Ectodermal cell (in vitro differentiated cells): ENCODE measurements around the gene MCF2L.
"Not testable (repeated sequence)": the region's sequence is repeated elsewhere in the genome, so short reads cannot be mapped to it uniquely, and the experiment has no call there.

ENCODE experiments used
- H3K27ac ChIP-seq: 2 replicates; pipeline ENCODE4 v1.7.0; 2013; ENCODE audit warnings: mild to moderate bottlenecking, low read depth, low read length; ENCODE audit not compliant: insufficient read depth, poor library complexity, severe bottlenecking
- H3K27me3 ChIP-seq: 2 replicates; pipeline ENCODE4 v1.7.0; 2013; ENCODE audit warnings: mild to moderate bottlenecking, low read length; ENCODE audit not compliant: insufficient read depth, control insufficient read depth, poor library complexity, severe bottlenecking
- H3K36me3 ChIP-seq: one replicate; pipeline ENCODE4 v1.7.0; 2013; ENCODE audit warnings: low read length; ENCODE audit not compliant: control insufficient read depth, insufficient read depth
- H3K4me1 ChIP-seq: one replicate; pipeline ENCODE4 v1.7.0; 2013; ENCODE audit warnings: low read length; ENCODE audit not compliant: control insufficient read depth, insufficient read depth
- H3K4me3 ChIP-seq: 2 replicates; pipeline ENCODE4 v1.7.0; 2013; ENCODE audit warnings: low read depth, low read length, control low read depth; ENCODE audit not compliant: insufficient read depth
- H3K9me3 ChIP-seq: 2 replicates; pipeline ENCODE4 v1.7.0; 2013; ENCODE audit warnings: mild to moderate bottlenecking, low read length, moderate library complexity; ENCODE audit not compliant: control insufficient read depth
- WGBS, 2 experiments: methylation state at CpG; one replicate each; pipeline ENCODE4 v1.1.7; 2013; ENCODE audit warnings: missing lambda C conversion rate in 2 of 2; 5-methylcytosine and 5-hydroxymethylcytosine counted together

MCF2L gene

DNA sequence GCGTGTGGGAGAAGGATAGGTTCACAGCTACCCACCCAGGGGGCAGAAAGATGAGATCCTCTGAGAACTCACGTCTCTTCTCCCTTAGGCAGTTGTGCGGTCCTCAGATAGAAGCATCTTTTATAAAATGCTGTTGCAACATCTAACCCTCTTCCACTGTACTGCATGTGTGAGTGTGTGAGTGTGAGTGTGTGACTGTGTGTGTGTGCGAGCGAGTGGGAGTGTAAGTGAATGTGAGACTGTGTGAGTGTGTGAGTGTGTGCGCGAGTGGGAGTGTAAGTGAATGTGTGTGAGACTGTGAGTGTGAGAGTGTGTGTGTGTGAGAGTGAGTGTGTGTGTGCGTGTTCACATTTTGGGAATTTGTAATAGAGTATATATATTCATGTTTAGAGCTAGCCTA lies 81.0 kb downstream of the MCF2L start:
- WGBS, 2 experiments: 79 to 80% methylated on average over 7 to 8 of the region's 8 CpGs
- no peaks in the 10 kb centered on the region for H3K27me3 ChIP-seq
- no peaks in the 10 kb centered on the region for H3K36me3 ChIP-seq
- H3K27ac ChIP-seq: no peak overlapping the region
- H3K4me3 ChIP-seq: no peak overlapping the region
- peaks cover 14% of the 10 kb centered on the region for H3K4me1 ChIP-seq
- no peaks in the 10 kb centered on the region for H3K9me3 ChIP-seq

DNA sequence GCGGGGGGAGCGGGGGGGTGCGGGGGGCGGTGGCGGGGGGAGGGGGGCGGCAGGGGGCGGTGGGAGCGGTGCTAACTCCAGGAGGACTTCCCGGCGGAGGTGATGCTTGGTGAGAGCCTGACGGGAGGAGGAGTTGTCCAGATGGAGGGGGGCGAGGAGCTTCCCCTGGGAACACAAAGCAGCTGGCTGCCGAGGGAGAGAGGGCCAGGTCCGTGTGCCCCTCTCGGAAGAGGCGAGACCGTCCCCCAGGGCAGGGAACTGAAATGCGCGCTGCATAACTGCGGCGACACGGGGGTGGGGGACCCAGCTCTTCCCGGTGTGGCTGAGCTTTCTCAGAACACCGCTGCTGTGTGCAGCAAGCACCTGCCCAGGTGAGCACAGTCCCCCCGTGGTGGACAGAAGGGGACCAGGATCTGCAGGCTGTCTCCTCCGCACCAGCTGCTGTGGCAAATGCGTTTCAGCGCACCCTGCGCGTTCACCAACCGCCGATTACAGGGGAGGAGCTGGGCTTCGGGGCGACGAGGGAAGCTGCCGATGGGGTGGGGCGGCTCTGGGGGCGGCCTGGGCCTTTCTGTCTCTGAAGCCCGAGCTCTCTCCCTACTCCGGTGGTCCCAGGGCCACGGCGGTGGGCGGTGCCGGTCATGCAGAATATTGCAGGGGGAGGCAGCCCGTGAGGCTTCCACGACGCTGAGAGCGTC lies 81.9 kb downstream of the MCF2L start:
- Histone ChIP-seq H3K36me3 (no peaks in the 10 kb centered on the region), H3K4me1 (peaks cover 22% of the 10 kb centered on the region), H3K9me3 (no peaks in the 10 kb centered on the region), H3K27ac (no peak overlapping the region), H3K27me3 (no peaks in the 10 kb centered on the region), H3K4me3 (no peak overlapping the region)
- 56 to 60% methylated on average over 43 of the region's 48 CpGs for WGBS, 2 experiments

- 91% methylated on average over 14 of the region's 14 CpGs for whole genome bisulfite sequencing, 2 experiments
- Histone ChIP-seq H3K4me3 (no peak overlapping the region), H3K27me3 (no peaks in the 10 kb centered on the region), H3K9me3 (no peaks in the 10 kb centered on the region), H3K36me3 (no peaks in the 10 kb centered on the region), H3K4me1 (peaks cover 19% of the 10 kb centered on the region), H3K27ac (no peak overlapping the region)
These were observed 82.6 kb downstream of the MCF2L start for GRCh38 chr13:113051641-113052040.

DNA sequence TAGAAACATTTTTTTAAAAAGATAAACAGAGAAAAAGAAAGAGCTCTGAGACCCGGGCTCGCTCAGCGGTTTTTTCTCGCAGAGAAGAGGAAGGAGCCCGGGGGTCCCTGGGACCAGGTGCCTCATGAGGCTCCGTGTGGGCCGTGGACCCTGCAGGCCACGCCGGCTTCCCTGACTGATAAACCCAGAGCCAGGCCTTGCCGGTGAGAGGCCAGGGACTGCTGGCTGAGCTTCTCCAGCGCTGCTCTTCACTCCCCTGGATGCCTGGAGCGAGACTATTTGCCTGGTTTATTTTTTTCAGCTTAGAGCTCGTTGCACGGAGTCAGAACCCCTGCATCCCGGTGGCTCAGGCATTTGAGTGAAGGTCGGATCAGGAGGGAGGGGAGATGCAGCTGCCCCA lies 83.2 kb downstream of the MCF2L start:
- WGBS, 2 experiments: 91 to 94% methylated on average over 16 of the region's 16 CpGs
- H3K27ac ChIP-seq: no peak overlapping the region
- H3K4me1 ChIP-seq: peaks cover 15% of the 10 kb centered on the region
- no peaks in the 10 kb centered on the region for H3K9me3 ChIP-seq
- no peaks in the 10 kb centered on the region for H3K27me3 ChIP-seq
- H3K36me3 ChIP-seq: no peaks in the 10 kb centered on the region
- no peak overlapping the region for H3K4me3 ChIP-seq

GRCh38 chr13:113052971-113053370 lies 84.0 kb downstream of the MCF2L start:
- Histone ChIP-seq H3K4me1 (peaks cover 15% of the 10 kb centered on the region), H3K9me3 (no peaks in the 10 kb centered on the region), H3K36me3 (no peaks in the 10 kb centered on the region), H3K4me3 (no peak overlapping the region), H3K27me3 (no peaks in the 10 kb centered on the region), H3K27ac (no peak overlapping the region)
- 91 to 95% methylated on average over 13 of the region's 13 CpGs for WGBS, 2 experiments

- no peaks in the 10 kb centered on the region for H3K36me3 ChIP-seq
- no peaks in the 10 kb centered on the region for H3K9me3 ChIP-seq
- 95 to 96% methylated on average over 14 of the region's 14 CpGs for WGBS, 2 experiments
- no peaks in the 10 kb centered on the region for H3K27me3 ChIP-seq
- H3K4me1 ChIP-seq: peaks cover 15% of the 10 kb centered on the region
- no peak overlapping the region for H3K4me3 ChIP-seq
- no peak overlapping the region for H3K27ac ChIP-seq
These were observed 84.4 kb downstream of the MCF2L start for GRCh38 chr13:113053376-113053775.

GRCh38 chr13:113053801-113054604 lies 85.0 kb downstream of the MCF2L start:
- WGBS, 2 experiments: 91% methylated on average over 31 of the region's 31 CpGs
- Histone ChIP-seq H3K27ac (no peak overlapping the region), H3K36me3 (no peaks in the 10 kb centered on the region), H3K4me1 (peaks cover 15% of the 10 kb centered on the region), H3K4me3 (no peak overlapping the region), H3K9me3 (no peaks in the 10 kb centered on the region), H3K27me3 (no peaks in the 10 kb centered on the region)

DNA sequence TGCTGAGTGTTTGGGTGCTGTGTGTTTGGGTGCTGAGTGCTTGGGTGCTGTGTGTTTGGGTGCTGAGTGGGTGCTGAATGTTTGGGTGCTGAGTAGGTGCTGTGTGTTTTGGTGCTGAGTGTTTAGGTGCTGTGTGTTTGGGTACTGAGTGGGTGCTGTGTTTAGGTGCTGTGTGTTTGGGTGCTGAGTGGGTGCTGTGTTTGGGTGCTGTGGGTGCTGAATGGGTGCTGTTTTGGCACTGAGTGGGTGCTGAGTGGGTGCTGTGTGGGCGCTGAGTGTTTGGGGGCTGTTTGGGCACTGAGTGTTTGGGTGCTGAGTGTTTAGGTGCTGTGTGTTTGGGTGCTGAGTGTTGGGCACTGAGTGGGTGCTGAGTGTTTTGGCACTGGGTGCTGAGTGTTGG lies 88.1 kb downstream of the MCF2L start:
- no peaks in the 10 kb centered on the region for H3K27me3 ChIP-seq
- no peak overlapping the region for H3K4me3 ChIP-seq
- no peaks in the 10 kb centered on the region for H3K36me3 ChIP-seq
- no peaks in the 10 kb centered on the region for H3K9me3 ChIP-seq
- H3K4me1 ChIP-seq: peaks cover 7% of the 10 kb centered on the region
- WGBS, 2 experiments: 94 to 95% methylated on average over 1 of the region's 1 CpG
- no peak overlapping the region for H3K27ac ChIP-seq

- H3K9me3 ChIP-seq, H3K4me1 ChIP-seq, H3K4me3 ChIP-seq, H3K27ac ChIP-seq, H3K36me3 ChIP-seq, H3K27me3 ChIP-seq: not testable (repeated sequence)
- 93 to 94% methylated on average over 3 of the region's 3 CpGs for WGBS, 2 experiments
These were observed 88.5 kb downstream of the MCF2L start for GRCh38 chr13:113057559-113057958.

DNA sequence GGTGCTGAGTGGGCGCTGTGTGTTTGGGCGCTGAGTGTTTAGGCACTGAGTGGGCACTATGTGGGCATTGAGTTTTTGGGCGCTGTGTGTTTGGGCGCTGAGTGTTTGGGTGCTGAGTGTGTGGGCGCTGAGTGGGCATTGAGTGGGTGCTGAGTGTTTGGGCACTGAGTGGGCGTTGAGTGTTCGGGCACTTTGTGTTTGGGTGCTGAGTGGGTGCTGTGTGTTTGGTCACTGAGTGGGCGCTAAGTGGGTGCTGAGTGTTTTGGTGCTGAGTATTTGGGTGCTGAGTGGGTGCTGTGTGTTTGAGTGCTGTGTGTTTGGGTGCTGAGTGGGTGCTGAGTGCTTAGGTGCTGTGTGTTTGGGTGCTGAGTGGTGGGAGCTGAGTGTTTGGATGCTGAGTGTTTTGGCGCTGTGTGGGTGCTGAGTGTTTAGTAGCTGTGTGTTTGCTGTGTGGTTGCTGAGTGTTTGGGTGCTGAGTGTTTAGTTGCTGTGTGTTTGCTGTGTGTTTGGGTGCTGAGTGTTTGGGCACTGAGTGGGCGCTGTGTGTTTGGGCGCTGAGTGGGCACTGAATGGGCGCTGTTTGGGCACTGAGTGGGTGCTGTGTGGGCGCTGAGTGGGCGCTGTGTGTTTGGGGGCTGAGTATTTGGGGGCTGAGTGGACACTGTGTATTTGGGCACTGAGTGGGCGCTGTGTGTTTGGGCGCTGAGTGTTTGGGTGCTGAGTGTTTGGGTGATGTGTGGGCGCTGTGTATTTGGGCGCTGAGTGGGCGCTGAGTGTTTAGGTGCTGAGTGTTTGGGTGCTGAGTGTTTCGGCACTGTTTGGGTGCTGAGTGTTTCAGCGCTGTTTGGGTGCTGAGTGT lies 89.3 kb downstream of the MCF2L start:
- peaks cover 7% of the 10 kb centered on the region for H3K4me1 ChIP-seq
- H3K4me3 ChIP-seq: no peak overlapping the region
- H3K27ac ChIP-seq: no peak overlapping the region
- H3K9me3 ChIP-seq: no peaks in the 10 kb centered on the region
- WGBS, 2 experiments: 90 to 93% methylated on average over 21 of the region's 21 CpGs
- H3K27me3 ChIP-seq: no peaks in the 10 kb centered on the region
- H3K36me3 ChIP-seq: no peaks in the 10 kb centered on the region
